Measurements from ENCODE around the gene CEP162.
"Not testable (repeated sequence)": the region's sequence is repeated elsewhere in the genome, so short reads cannot be mapped to it uniquely, and the experiment has no call there.

Gene CEP162, protein sequence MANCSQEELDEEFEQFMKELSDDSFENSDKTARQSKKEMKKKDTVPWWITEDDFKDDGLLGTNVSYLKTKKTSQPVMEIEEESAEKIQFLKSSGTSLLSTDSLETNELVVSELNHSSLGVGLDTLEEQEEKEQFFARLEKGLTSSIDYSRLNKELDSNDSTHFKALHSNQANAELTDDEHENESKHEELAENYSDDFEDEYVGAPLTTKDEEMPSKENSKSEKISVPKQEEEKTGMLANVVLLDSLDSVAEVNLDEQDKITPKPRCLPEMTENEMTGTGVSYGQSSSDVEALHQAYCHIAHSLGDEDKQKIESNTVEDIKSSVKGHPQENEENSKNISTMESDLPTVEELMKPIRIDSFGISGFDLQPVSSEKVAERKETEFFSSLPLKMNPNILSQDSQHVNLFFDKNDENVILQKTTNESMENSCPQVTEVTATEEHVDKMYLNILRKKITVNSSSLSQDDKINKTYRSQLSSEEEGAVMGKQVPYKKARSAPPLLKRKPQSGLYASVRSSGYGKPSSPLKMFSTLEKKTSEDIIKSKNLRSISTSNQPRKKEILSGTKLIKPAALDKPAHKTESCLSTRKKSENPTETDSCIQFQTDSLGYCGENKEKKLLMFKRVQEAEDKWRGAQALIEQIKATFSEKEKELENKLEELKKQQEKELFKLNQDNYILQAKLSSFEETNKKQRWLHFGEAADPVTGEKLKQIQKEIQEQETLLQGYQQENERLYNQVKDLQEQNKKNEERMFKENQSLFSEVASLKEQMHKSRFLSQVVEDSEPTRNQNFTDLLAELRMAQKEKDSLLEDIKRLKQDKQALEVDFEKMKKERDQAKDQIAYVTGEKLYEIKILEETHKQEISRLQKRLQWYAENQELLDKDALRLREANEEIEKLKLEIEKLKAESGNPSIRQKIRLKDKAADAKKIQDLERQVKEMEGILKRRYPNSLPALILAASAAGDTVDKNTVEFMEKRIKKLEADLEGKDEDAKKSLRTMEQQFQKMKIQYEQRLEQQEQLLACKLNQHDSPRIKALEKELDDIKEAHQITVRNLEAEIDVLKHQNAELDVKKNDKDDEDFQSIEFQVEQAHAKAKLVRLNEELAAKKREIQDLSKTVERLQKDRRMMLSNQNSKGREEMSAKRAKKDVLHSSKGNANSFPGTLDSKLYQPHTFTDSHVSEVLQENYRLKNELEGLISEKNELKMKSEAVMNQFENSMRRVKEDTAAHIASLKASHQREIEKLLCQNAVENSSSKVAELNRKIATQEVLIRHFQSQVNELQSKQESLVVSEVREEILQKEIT (N-terminal part only)

DNA sequence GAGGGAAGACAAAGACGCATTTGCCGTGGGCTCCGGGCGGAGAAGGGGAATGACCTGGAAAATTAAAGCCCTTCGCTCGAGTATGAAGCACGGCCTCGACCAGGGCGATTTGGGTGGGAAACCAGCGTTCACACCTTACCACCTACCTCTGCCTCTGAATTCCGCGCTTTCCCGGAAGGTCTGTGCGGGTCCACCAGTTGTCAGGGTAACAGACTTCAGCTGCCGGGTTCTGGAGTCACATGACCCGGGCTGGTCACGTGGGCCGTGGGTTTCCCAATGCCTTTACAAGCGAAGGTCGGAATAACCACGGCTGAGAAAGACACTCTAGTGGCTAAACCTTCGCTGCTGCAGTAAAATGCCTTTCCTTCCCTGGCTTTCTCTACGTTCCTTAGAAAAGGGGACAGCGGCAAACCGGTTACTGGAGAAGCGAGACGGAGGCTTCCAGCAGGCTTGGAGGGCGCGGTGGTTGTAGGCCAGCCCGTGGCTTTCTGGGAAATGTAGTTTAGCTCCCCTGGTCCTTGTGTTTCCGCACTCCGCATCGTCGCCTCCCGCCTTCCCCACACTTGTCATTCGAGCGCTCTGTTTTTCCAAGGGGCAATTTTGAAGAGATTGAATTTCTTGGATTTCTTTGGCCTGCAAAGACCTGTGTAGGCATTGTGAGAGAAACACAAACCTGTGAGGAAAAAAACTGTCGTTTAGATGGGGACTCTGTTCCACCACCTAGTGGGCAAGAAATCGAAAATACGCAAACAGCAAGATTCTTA is at the start of gene CEP162:
Gene CEP162, minus strand, starts transcription at position 210 of the 764 bp plus-strand sequence. CDS start 1,250 bp downstream, outside the sequence.
- peak; percentile 99 for FAIRE-seq
- peak; percentile 36 for DNase-seq (ENCODE audit: insufficient read length, low spot score)

- DNase-seq (ENCODE audit: insufficient read length, low spot score) (no peak), FAIRE-seq (no peak)
Measured at GRCh38 chr6:84274856-84275255, 47.4 kb upstream of the CEP162 start.

- FAIRE-seq (no peak), DNase-seq (ENCODE audit: insufficient read length, low spot score) (no peak)
Measured at GRCh38 chr6:84273048-84273809, 45.8 kb upstream of the CEP162 start.

DNA sequence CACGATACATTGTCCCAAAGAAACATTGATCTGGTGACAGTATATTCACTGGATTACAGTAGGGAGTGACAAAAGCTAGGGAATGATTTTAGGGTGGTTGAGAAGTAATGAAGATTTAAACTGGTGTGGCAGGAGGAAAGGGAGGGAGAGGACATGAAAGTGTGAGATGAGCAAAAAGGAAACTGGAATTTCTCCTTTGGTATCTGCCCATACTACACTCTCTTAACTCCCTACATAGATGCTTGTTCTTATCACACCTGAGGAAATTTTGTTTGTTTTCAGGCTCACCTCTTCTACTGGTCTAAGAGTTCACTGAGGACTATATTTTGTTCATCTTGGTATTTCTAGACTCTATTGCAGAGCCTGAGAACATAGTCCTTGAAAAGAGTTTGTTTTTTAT is 44.9 kb upstream of the CEP162 start:
- no peak for FAIRE-seq
- no peak for DNase-seq (ENCODE audit: insufficient read length, low spot score)

DNA sequence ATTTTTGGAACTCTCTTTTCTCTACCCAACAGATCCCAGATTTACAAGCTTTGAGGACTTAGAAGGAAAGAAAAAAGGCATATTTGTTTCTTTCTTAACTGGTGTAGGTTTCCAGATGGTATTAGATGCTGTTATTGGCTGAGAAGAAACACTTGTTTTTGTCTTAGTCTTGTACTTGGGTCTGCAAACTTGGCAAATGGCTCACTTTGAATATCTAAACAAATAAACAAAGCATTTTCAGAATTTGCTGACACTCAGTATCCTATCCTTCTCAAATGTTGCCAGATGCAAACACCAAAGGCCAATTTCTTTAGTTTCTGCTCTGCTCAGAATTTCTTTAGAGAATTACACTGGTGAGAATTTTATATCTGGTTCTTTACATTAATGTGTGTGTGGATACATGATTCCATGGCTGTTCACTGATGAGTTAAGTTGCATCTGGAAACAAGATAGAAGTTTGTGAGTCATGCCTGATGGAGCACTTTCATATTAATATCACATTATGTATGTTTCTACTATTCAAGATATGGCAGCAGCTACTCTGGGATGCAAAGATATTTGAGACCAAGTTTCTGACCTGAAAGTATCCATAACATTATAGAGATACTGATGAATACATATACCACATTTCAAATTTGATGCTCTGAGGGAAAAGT is 43.7 kb upstream of the CEP162 start:
- DNase-seq (ENCODE audit: insufficient read length, low spot score): no peak

DNA sequence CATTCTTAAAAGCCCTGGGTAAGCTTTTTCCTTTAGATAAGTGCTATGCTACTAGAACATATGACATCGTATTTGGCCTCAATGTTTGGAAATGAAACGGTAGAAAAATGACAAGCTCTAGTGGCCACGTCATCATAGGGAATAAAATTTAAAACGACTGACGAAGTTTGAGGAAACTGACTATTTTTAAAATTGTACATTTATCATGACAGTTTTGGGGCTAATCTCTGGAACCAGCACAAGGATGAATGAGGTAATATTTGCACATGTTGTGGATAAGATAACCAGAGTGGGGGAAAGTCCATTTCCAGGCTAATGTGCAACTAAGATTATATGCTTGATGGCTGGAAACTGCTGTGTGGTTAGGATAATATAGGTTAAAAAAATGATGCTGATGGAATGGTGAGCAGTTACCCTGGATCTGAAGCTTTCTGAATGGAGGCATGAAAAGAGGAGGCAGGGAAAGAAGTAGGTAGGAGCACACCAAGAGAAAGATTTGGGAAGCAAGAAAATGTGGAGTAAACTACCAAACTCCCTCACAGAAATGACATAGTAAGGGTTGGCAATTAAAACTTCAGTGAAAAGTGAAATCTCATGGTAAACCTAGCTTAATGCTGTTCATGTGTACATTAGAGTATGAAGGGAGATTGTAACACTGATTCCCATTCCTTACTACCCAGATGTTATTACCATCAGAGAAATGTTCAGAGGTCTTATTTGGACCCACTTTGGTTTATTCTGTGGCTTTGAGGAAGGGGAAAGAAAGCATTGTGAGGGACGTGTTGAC is 42.7 kb upstream of the CEP162 start:
- FAIRE-seq: no peak
- DNase-seq (ENCODE audit: insufficient read length, low spot score): no peak

More for the DNA sequence above, 43.7 kb upstream of the CEP162 start:
- no peak for FAIRE-seq

DNA sequence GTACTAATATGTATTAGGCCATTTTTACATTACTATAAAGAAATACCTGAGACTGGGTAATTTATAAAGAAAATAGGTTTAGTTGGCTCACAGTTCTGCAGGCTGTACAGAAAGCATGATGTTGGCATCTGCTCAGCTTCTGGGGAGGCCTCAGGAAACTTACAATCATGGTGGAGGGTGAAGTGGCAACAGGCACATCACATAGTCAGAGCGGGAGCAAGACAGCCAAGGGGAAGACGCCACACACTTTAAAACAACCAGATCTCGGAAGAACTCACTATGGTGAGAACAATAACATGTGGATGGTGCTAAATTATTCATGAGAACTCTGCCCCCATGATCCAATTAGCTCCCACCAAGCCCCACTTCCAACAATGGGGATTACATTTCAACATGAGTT is 41.3 kb upstream of the CEP162 start:
- FAIRE-seq (no peak), DNase-seq (ENCODE audit: insufficient read length, low spot score) (no peak)

- no peak for DNase-seq (ENCODE audit: insufficient read length, low spot score)
- no peak for FAIRE-seq
Measured at GRCh38 chr6:84263557-84263956, 36.1 kb upstream of the CEP162 start.

DNA sequence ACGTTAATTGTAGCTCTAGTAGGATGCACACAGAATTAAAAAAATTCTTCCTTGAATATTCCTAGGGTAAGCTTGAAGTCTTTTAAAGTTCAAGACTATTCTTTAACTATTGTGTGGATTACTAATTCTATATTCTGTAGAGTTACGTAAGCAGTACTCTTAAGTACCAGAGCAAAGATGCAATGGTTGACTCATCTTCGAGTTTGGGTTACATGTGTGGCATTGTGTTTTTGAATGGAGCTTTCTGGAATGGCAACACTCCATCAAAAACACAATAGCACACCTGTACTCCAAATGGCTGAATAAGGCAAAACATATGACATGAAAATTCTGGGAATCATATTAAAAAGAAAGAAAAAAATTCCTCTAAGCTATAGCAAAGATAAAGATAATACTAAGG is 33.5 kb upstream of the CEP162 start:
- no peak for DNase-seq (ENCODE audit: insufficient read length, low spot score)

DNA sequence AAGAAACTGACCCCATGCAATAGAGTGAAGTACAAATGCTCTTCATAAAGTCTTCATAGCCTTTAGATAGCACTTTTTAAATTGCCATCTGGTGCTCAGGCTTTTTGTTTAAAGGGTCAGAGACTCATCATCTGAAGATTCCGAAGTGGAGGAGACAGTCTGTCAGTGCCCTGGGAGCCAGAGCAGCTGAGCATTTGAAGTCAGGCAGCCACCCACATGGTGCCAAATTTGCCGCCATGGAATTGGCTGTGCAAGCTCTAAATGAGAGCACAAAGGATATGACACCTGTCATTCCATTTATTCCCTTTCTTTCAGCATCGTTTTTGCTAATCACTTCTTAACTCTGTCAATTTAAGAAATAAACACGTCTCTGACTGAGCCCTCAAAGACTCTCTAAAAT is 32.8 kb upstream of the CEP162 start:
- DNase-seq (ENCODE audit: insufficient read length, low spot score): no peak
- no peak for FAIRE-seq

More for the DNA sequence above, 33.5 kb upstream of the CEP162 start:
- no peak for FAIRE-seq

DNA sequence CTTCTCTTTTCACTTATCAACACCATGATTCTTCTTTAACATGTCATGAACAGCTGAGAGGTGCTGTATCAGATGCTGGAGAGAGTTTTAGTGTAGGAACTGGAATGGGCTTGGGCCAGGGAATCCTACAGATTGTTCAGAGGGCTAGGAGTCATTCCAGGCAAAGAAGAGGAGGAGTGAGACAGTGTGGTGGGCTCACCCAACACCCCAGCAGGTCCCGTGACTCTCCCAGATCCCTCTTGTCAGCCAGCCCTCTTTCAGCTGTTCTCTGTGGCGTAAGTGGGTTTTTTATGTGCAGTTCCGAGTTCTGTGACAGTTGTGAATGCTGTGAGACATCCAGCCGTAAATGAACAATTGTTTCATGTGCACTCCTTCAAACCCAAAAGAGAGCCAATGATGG is 31.4 kb upstream of the CEP162 start:
- DNase-seq (ENCODE audit: insufficient read length, low spot score): no peak

DNA sequence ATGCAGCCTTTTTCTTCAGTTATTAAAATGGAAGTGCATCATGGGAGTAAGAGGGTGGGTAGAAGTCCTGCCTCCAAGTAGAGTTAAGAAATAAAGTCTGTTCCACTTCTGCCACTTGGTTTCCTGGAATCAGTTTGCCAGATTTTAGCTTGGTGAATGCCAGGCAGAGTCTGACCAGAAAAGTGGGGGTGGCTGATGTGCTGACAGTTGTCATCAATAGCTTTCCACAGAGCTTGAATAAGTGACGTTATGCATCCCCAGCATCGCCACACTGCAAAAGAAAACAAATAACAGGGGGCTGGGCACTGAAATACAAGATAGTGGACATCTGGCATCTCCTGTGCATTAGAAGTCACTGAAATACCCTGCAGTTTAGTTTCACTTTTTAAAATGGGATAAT is 30.8 kb upstream of the CEP162 start:
- FAIRE-seq: no peak

More for the DNA sequence above, 31.4 kb upstream of the CEP162 start:
- FAIRE-seq: no peak

DNA sequence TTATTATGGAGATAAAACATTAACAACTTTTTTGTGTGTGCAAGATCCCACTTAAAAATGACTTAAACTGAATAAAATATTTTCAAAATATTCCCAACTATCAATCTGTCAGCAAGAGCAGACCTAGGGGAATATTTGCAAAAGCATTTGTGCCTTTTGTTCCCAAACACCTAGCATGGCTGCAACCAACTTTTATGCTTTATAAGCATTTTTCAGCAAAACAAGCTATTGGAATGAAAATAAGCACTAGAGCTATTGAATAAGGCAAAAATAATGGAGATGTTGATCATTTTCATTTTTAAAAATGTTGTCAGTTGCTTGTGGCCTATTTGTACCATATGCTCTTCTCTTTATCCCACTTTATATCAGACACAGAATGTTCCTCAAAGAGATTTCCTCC is 28.2 kb upstream of the CEP162 start:
- DNase-seq (ENCODE audit: insufficient read length, low spot score): no peak
- no peak for FAIRE-seq

More for the DNA sequence above, 30.8 kb upstream of the CEP162 start:
- no peak for DNase-seq (ENCODE audit: insufficient read length, low spot score)

- FAIRE-seq: no peak
Measured at GRCh38 chr6:84253380-84253779, 25.9 kb upstream of the CEP162 start.

GRCh38 chr6:84251891-84252539 is 24.6 kb upstream of the CEP162 start:
- no peak for DNase-seq (ENCODE audit: insufficient read length, low spot score)

More at GRCh38 chr6:84253380-84253779, 25.9 kb upstream of the CEP162 start:
- no peak for DNase-seq (ENCODE audit: insufficient read length, low spot score)

GRCh38 chr6:84249724-84250123 is 22.3 kb upstream of the CEP162 start:
- no peak for FAIRE-seq

More at GRCh38 chr6:84251891-84252539, 24.6 kb upstream of the CEP162 start:
- FAIRE-seq: no peak

GRCh38 chr6:84244416-84245081 is 17.1 kb upstream of the CEP162 start:
- DNase-seq (ENCODE audit: insufficient read length, low spot score); FAIRE-seq: not testable (repeated sequence)

More at GRCh38 chr6:84249724-84250123, 22.3 kb upstream of the CEP162 start:
- no peak for DNase-seq (ENCODE audit: insufficient read length, low spot score)

All from GM19239 (cell line).